K562 (cell line): ENCODE measurements around the gene CLSTN1. TPM values are rescaled to one million over a fixed set of nuclear protein-coding genes. Genes with fewer than 3 reads are reported as not detected.

Experiments
- CBX5 ChIP-seq: IDR thresholded peaks from 2 replicates; pipeline ENCODE4 v1.6.1; 2014; ENCODE audit warnings: low read depth, borderline replicate concordance
- ESRRA ChIP-seq: fragments of 450-650 bp; IDR thresholded peaks from 2 replicates; pipeline ENCODE4 v1.6.1; 2014; ENCODE audit warnings: low read depth, mild to moderate bottlenecking, moderate library complexity, borderline replicate concordance
- FOXK2 ChIP-seq, 2 experiments: fragments of 450-650 bp; IDR thresholded peaks in 1 of 2; conservative IDR thresholded peaks in 1 of 2; 2 replicates each; pipeline ENCODE4 v1.6.1; 2016; ENCODE audit warnings: low read depth in 2 of 2, mild to moderate bottlenecking in 1 of 2
- HIVEP1 ChIP-seq: fragments of 250-450 bp; sonication (Bioruptor Pico); IDR thresholded peaks from 2 replicates; pipeline ENCODE4 v1.4.0; 2020; ENCODE audit warnings: mild to moderate bottlenecking
- HNRNPH1 ChIP-seq: fragments of 200-400 bp; formaldehyde crosslinking; optimal IDR thresholded peaks from 2 replicates; pipeline ENCODE3; 2017; ENCODE audit warnings: low read depth, mild to moderate bottlenecking, low read length, moderate library complexity
- MAZ ChIP-seq, 2 experiments: fragments of 450-650 bp in 1 of 2; sonication (generic) in 1 of 2; formaldehyde crosslinking; IDR thresholded peaks in 1 of 2; conservative IDR thresholded peaks in 1 of 2; 2 replicates each; pipeline versions ENCODE4 v1.4.0 to v1.5.0; 2020; ENCODE audit warnings: mild to moderate bottlenecking in 1 of 2, missing genetic modification reagents in 1 of 2
- NEUROD1 ChIP-seq: fragments of 150-350 bp; IDR thresholded peaks from 2 replicates; pipeline ENCODE4 v1.6.1; 2014; ENCODE audit warnings: borderline replicate concordance, low read length, low read depth; ENCODE audit not compliant: partially characterized antibody
- NR0B1 ChIP-seq: fragments of 450-650 bp; IDR thresholded peaks from one replicate; pipeline ENCODE4 v1.6.1; 2018; ENCODE audit warnings: mild to moderate bottlenecking, moderate library complexity; ENCODE audit not compliant: partially characterized antibody
- POLR2G ChIP-seq: fragments of 200-400 bp; formaldehyde crosslinking; IDR thresholded peaks from 2 replicates; pipeline ENCODE4 v1.6.1; 2017; ENCODE audit warnings: low read depth, mild to moderate bottlenecking, antibody characterized with exemption, low read length, moderate library complexity
- POLR3A ChIP-seq: IDR thresholded peaks from 2 replicates; pipeline ENCODE4 v1.6.1; 2011; ENCODE audit warnings: borderline replicate concordance, mild to moderate bottlenecking, moderate library complexity; ENCODE audit not compliant: insufficient read length, insufficient read depth; ENCODE audit errors: extremely low read depth
- RBBP5 ChIP-seq: fragments of 200-600 bp; sonication (generic); IDR thresholded peaks from 2 replicates; pipeline ENCODE4 v1.6.1; 2012; ENCODE audit warnings: borderline replicate concordance, mild to moderate bottlenecking, low read length, control low read depth, inconsistent platforms; ENCODE audit not compliant: insufficient read depth, poor library complexity, severe bottlenecking
- TFAP4 ChIP-seq: sonication (generic); formaldehyde crosslinking; IDR thresholded peaks from 2 replicates; pipeline ENCODE4 v1.8.0; 2022; ENCODE audit warnings: missing genetic modification reagents, mild to moderate bottlenecking, moderate library complexity, borderline replicate concordance
- TFE3 ChIP-seq: fragments of 450-650 bp; formaldehyde crosslinking; IDR thresholded peaks from 2 replicates; pipeline ENCODE4 v1.4.0; 2020; ENCODE audit warnings: mild to moderate bottlenecking, mixed read lengths
- ZNF436 ChIP-seq: fragments of 250-450, 450-650 bp; sonication (Bioruptor Pico); formaldehyde crosslinking; IDR thresholded peaks from 2 replicates; pipeline ENCODE4 v1.7.0; 2020; ENCODE audit warnings: mild to moderate bottlenecking
- ZNF584 ChIP-seq: fragments of 200-800 bp; sonication (Bioruptor generic); IDR thresholded peaks from 2 replicates; pipeline ENCODE4 v1.6.1; 2016; ENCODE audit warnings: low read depth, mild to moderate bottlenecking, missing genetic modification characterization, missing compliant biosample characterization
- ZNF668 ChIP-seq: fragments of 250-450 bp; sonication (Bioruptor Pico); IDR thresholded peaks from 2 replicates; pipeline ENCODE4 v1.8.0; 2022; ENCODE audit warnings: mild to moderate bottlenecking, inconsistent platforms
- ZNF740 ChIP-seq, 3 experiments: fragments of 200-800 bp in 1 of 3; sonication (Bioruptor generic) in 1 of 3; sonication (generic) in 1 of 3; formaldehyde crosslinking in 1 of 3; IDR thresholded peaks; 2 replicates each; pipeline versions ENCODE4 v1.6.1 to v1.8.0; 2016 to 2022; ENCODE audit warnings: mild to moderate bottlenecking in 2 of 3, missing compliant biosample characterization in 2 of 3, missing genetic modification characterization in 2 of 3, missing genetic modification reagents in 1 of 3
- ZNF79 ChIP-seq: fragments of 250-450 bp; sonication (Bioruptor Pico); IDR thresholded peaks from 2 replicates; pipeline ENCODE4 v1.4.0; 2020; ENCODE audit warnings: low read depth, mild to moderate bottlenecking, moderate library complexity
- polyA plus RNA-seq, 8 experiments: library from polyadenylated mRNA; depleted of rRNA in 4 of 8; stranded (reverse) in 5 of 8; unstranded in 3 of 8; fragments of >200 nt; fragmentation: Nextera tagmentation in 2 of 8; fragmentation: Illumina TruSeq in 1 of 8; extraction: Ambion mirVana in 2 of 8; extraction: Trizol in 1 of 8; gene quantifications; 2 replicates each; pipeline versions ENCODE4 v1.2.1 to v1.2.3, GENCODE V29; 2011 to 2014; ENCODE audit warnings: inconsistent platforms in 1 of 8, missing spikeins in 1 of 8
- total RNA-seq, 7 experiments: library from RNA; depleted of rRNA in 6 of 7; stranded (reverse); fragments of >200 nt in 6 of 7; fragmentation: Illumina TruSeq in 2 of 7; extraction: Trizol in 2 of 7; gene quantifications; 2 replicates each; pipeline versions ENCODE4 v1.2.1 to v1.2.3, GENCODE V29; 2011 to 2021; ENCODE audit warnings: low replicate concordance in 1 of 7

The CLSTN1 gene
- total and polyA plus RNA-seq, 9 of the 15 experiments (the other 6 are each of a cell fraction or from before 2014, with no cell fraction given), result 1.1 to 32.5 (median 13.3) TPM

- no peak for TF ChIP-seq ZNF668 (CRISPR knock-in tag)
- peak; percentile 45 to 54; a peak in 2 of 4 replicates for TF ChIP-seq MAZ (CRISPR knock-in tag; conservative IDR thresholded peaks at IDR 0.05 in 1 of 2, IDR thresholded peaks at IDR 0.05 in 1 of 2)
- no peak for TF ChIP-seq ZNF584 (CRISPR knock-in tag)
- no peak for TF ChIP-seq HNRNPH1
- TF ChIP-seq ESRRA, result 0 out of 2 replicates have a peak, but pooled peaks have one; percentile 44
- peak; percentile 72 for TF ChIP-seq NEUROD1
- no peak for TF ChIP-seq ZNF79 (CRISPR knock-in tag)
- TF ChIP-seq CBX5, result no peak
- TF ChIP-seq HIVEP1 (CRISPR knock-in tag), result 0 out of 2 replicates have a peak, but pooled peaks have one; percentile 37
- no peak for TF ChIP-seq FOXK2 (conservative IDR thresholded peaks at IDR 0.05 in 1 of 2, IDR thresholded peaks at IDR 0.05 in 1 of 2; ENCODE audit: low read depth in 2 of 2)
- TF ChIP-seq POLR2G, result no peak
- no peak for TF ChIP-seq ZNF436 (CRISPR knock-in tag)
- no peak for TF ChIP-seq ZNF740 (CRISPR knock-in tag; IDR thresholded peaks at IDR 0.05)
- TF ChIP-seq ZNF740 (tag; IDR thresholded peaks at IDR 0.05), result no peak
- no peak for TF ChIP-seq POLR3A
- TF ChIP-seq NR0B1, result no peak
- no peak for TF ChIP-seq RBBP5
- TF ChIP-seq TFE3 (CRISPR knock-in tag), result no peak
- peak; percentile 47; the same call in 1 of the 2 replicates for TF ChIP-seq TFAP4 (CRISPR knock-in tag)
Observed at GRCh38 chr1:9867408-9868243, 43.9 kb upstream of the CLSTN1 start (continued).
